Peyer's patch (tissue), 4 donors: ENCODE data around the gene ZBP1. TPM values are rescaled to one million over a fixed set of nuclear protein-coding genes. Genes with fewer than 3 reads are reported as not detected.

Experiments
- DNase-seq, 3 donors: peaks; one replicate each; pipeline ENCODE4 v3.0.0-alpha.2; 2017 to 2019
- H3K27ac ChIP-seq, 4 donors: fragments of 200-600 bp; sonication (generic); one replicate each; pipeline ENCODE4 v1.5.1; 2016 to 2019
- H3K27me3 ChIP-seq, 2 donors: fragments of 200-600 bp; sonication (generic); one replicate each; pipeline ENCODE4 v1.5.1; 2019
- H3K36me3 ChIP-seq, 3 donors: fragments of 200-600 bp; sonication (generic); one replicate each; pipeline ENCODE4 v1.5.1; 2016 to 2019
- H3K4me1 ChIP-seq, 4 donors: fragments of 200-600 bp; sonication (generic); one replicate each; pipeline ENCODE4 v1.5.1; 2016 to 2019
- H3K4me3 ChIP-seq, 4 donors: fragments of 200-600 bp; sonication (generic); 1 replicate in 3 of 4; 2 replicates in 1 of 4; pipeline ENCODE4 v1.5.1; 2016 to 2019; ENCODE audit warnings: mild to moderate bottlenecking in 1 of 4
- H3K9me3 ChIP-seq, 4 donors: fragments of 200-600 bp; sonication (generic); one replicate each; pipeline ENCODE4 v1.5.1; 2016 to 2019; ENCODE audit warnings: mild to moderate bottlenecking in 1 of 4
- CTCF ChIP-seq, 6 experiments: fragments of 450-650 bp in 4 of 6; fragments of 200-600 bp in 2 of 6; sonication (generic) in 1 of 6; IDR thresholded peaks; one replicate each; pipeline ENCODE4 v1.5.1; 2017 to 2019; ENCODE audit warnings: antibody characterized with exemption in 6 of 6, mild to moderate bottlenecking in 3 of 6, moderate library complexity in 1 of 6
- POLR2A ChIP-seq, 2 donors: fragments of 450-650 bp; IDR thresholded peaks; one replicate each; pipeline ENCODE4 v1.5.1; 2017; ENCODE audit warnings: antibody characterized with exemption in 2 of 2, mild to moderate bottlenecking in 2 of 2, moderate library complexity in 2 of 2
- total RNA-seq, 4 donors: library from RNA; depleted of rRNA; stranded (reverse); fragments of >200 nt; gene quantifications; one replicate each; pipeline ENCODE4 v1.1.0, GENCODE V29; 2016

Gene ZBP1
- total RNA-seq, 4 donors from 2014 or later: 2.3 to 14.0 (median 9.8) TPM; not detected in 1

GRCh38 chr20:57647006-57647932 is 27.0 kb upstream of the ZBP1 start:
- TF ChIP-seq POLR2A (IDR thresholded peaks at IDR 0.05): no peak
- no peak for TF ChIP-seq CTCF (IDR thresholded peaks at IDR 0.05)
- no peak overlapping the region for H3K4me3 ChIP-seq

GRCh38 chr20:57638895-57639236 is 18.6 kb upstream of the ZBP1 start:
- Histone ChIP-seq H3K4me3 (no peak overlapping the region), H3K36me3 (no peaks in the 10 kb centered on the region), H3K27me3 (no peaks in the 10 kb centered on the region), H3K4me1 (no peaks in the 10 kb centered on the region), H3K9me3 (no peaks in the 10 kb centered on the region), H3K27ac (no peak overlapping the region)
- no peak for TF ChIP-seq POLR2A (IDR thresholded peaks at IDR 0.05)
- no peak for TF ChIP-seq CTCF (IDR thresholded peaks at IDR 0.05)
- no peak for DNase-seq

More at GRCh38 chr20:57647006-57647932, 27.0 kb upstream of the ZBP1 start:
- H3K9me3 ChIP-seq: peaks cover 0 to 4% (median 0%) of the 10 kb centered on the region in 4 donors
- no peak overlapping the region for H3K27ac ChIP-seq
- no peaks in the 10 kb centered on the region for H3K4me1 ChIP-seq
- H3K36me3 ChIP-seq: peaks cover 0 to 13% (median 0%) of the 10 kb centered on the region in 3 donors
- H3K27me3 ChIP-seq: no peaks in the 10 kb centered on the region
- peak in 1 of 3 donors; percentile 9 for DNase-seq

GRCh38 chr20:57638173-57638894 is 18.1 kb upstream of the ZBP1 start:
- no peaks in the 10 kb centered on the region for H3K36me3 ChIP-seq
- TF ChIP-seq CTCF (IDR thresholded peaks at IDR 0.05) (no peak), POLR2A (IDR thresholded peaks at IDR 0.05) (no peak)
- H3K27ac ChIP-seq: no peak overlapping the region
- H3K9me3 ChIP-seq: no peaks in the 10 kb centered on the region
- DNase-seq: no peak
- H3K4me3 ChIP-seq: no peak overlapping the region
- H3K4me1 ChIP-seq: no peaks in the 10 kb centered on the region
- H3K27me3 ChIP-seq: no peaks in the 10 kb centered on the region

- no peaks in the 10 kb centered on the region for H3K36me3 ChIP-seq
- H3K27ac ChIP-seq: no peak overlapping the region
- DNase-seq: peak in 1 of 3 donors; percentile 16
- H3K27me3 ChIP-seq: no peaks in the 10 kb centered on the region
- peaks cover 0 to 2% (median 0%) of the 10 kb centered on the region in 4 donors for H3K4me1 ChIP-seq
- TF ChIP-seq POLR2A (IDR thresholded peaks at IDR 0.05) (no peak), CTCF (IDR thresholded peaks at IDR 0.05) (no peak)
- no peaks in the 10 kb centered on the region for H3K9me3 ChIP-seq
- H3K4me3 ChIP-seq: no peak overlapping the region
Observed at GRCh38 chr20:57633945-57634491, 13.8 kb upstream of the ZBP1 start.

GRCh38 chr20:57632286-57632685 is 12.1 kb upstream of the ZBP1 start:
- no peak for DNase-seq
- Histone ChIP-seq H3K27me3 (no peaks in the 10 kb centered on the region), H3K36me3 (no peaks in the 10 kb centered on the region), H3K9me3 (no peaks in the 10 kb centered on the region), H3K27ac (no peak overlapping the region), H3K4me1 (peaks cover 0 to 6% (median 2%) of the 10 kb centered on the region in 4 donors), H3K4me3 (no peak overlapping the region)
- no peak for TF ChIP-seq CTCF (IDR thresholded peaks at IDR 0.05)
- TF ChIP-seq POLR2A (IDR thresholded peaks at IDR 0.05): no peak
